Keratinocyte (primary cell): ENCODE results near the gene CA11. TPM values are rescaled to one million over a fixed set of nuclear protein-coding genes. Genes with fewer than 3 reads are reported as not detected.

Experiments used
- DNase-seq: peaks from one replicate; pipeline ENCODE4 v3.0.0-alpha.2; 2011; ENCODE audit warnings: low read depth, missing footprints, low spot score
- FAIRE-seq: peaks from 2 replicates; lab custom pipeline; 2011; peaks lifted over from hg19 to GRCh38; lab: Jason Lieb, UNC
- H2AFZ ChIP-seq: 2 replicates; pipeline ENCODE4 v1.6.0; 2012; ENCODE audit warnings: low read length, control low read depth, inconsistent platforms; ENCODE audit not compliant: control insufficient read depth
- H3K27ac ChIP-seq: 2 replicates; pipeline ENCODE4 v1.5.1; 2011; ENCODE audit warnings: low read length; ENCODE audit not compliant: control insufficient read depth, insufficient read depth
- H3K27me3 ChIP-seq: 3 replicates; pipeline ENCODE4 v1.6.0; 2011; ENCODE audit warnings: low read length; ENCODE audit not compliant: control insufficient read depth, insufficient read depth; ENCODE audit errors: extremely low read depth
- H3K36me3 ChIP-seq, 2 experiments: 2 replicates in 1 of 2; 3 replicates in 1 of 2; pipeline ENCODE4 v1.5.1; 2011; ENCODE audit warnings: low read length in 2 of 2, mild to moderate bottlenecking in 1 of 2; ENCODE audit not compliant: control insufficient read depth in 2 of 2, insufficient read depth in 2 of 2; ENCODE audit errors: extremely low read depth in 1 of 2
- H3K4me1 ChIP-seq: 3 replicates; pipeline ENCODE4 v1.5.1; 2011; ENCODE audit warnings: low read length; ENCODE audit not compliant: control insufficient read depth, insufficient read depth; ENCODE audit errors: extremely low read depth
- H3K4me2 ChIP-seq: 3 replicates; pipeline ENCODE4 v1.6.0; 2011; ENCODE audit warnings: low read depth, low read length; ENCODE audit not compliant: control insufficient read depth, insufficient read depth; ENCODE audit errors: extremely low read depth
- H3K4me3 ChIP-seq, 3 experiments: fragments of 200-600 bp in 1 of 3; sonication (generic) in 1 of 3; 2 replicates in 2 of 3; 3 replicates in 1 of 3; pipeline ENCODE4 v1.5.1; 2011 to 2016; ENCODE audit warnings: low read length in 3 of 3, mild to moderate bottlenecking in 3 of 3, control low read depth in 2 of 3, inconsistent platforms in 1 of 3, low read depth in 1 of 3, mixed read lengths in 1 of 3, mixed run types in 1 of 3, moderate library complexity in 1 of 3; ENCODE audit not compliant: control insufficient read depth in 2 of 3, insufficient read depth in 2 of 3; ENCODE audit errors: extremely low read depth in 1 of 3
- H3K79me2 ChIP-seq: 2 replicates; pipeline ENCODE4 v1.6.0; 2012; ENCODE audit warnings: low read length; ENCODE audit not compliant: control insufficient read depth, insufficient read depth
- H3K9ac ChIP-seq: 3 replicates; pipeline ENCODE4 v1.6.0; 2011; ENCODE audit warnings: low read length; ENCODE audit not compliant: control insufficient read depth, insufficient read depth; ENCODE audit errors: extremely low read depth
- H3K9me1 ChIP-seq: 3 replicates; pipeline ENCODE4 v1.6.0; 2011; ENCODE audit warnings: low read length; ENCODE audit not compliant: control insufficient read depth, insufficient read depth; ENCODE audit errors: extremely low read depth
- H3K9me3 ChIP-seq: 2 replicates; pipeline ENCODE4 v1.5.1; 2012; ENCODE audit warnings: low read depth, low read length; ENCODE audit not compliant: control insufficient read depth
- H4K20me1 ChIP-seq: 3 replicates; pipeline ENCODE4 v1.6.0; 2011; ENCODE audit warnings: low read length; ENCODE audit not compliant: control insufficient read depth, insufficient read depth; ENCODE audit errors: extremely low read depth
- EZH2 ChIP-seq: IDR thresholded peaks from one replicate; pipeline ENCODE4 v1.6.1; 2012; ENCODE audit warnings: inconsistent platforms, mild to moderate bottlenecking, low read length, moderate library complexity
- dilution Hi-C: fragments of 300-500 bp; cut with MboI; formaldehyde crosslinking; loops from one replicate; pipeline ENCODE4 v1.7.0; 2020; ENCODE audit warnings: low sequenced_read_pairs; ENCODE audit not compliant: extremely low pct_ligation_motif_present
- polyA plus RNA-seq, 5 experiments: library from polyadenylated mRNA; depleted of rRNA in 3 of 5; stranded (reverse) in 3 of 5; stranded (forward) in 1 of 5; unstranded in 1 of 5; fragments of >200 nt; gene quantifications; 1 replicate in 1 of 5; 2 replicates in 3 of 5; 3 replicates in 1 of 5; pipeline versions ENCODE4 v1.2.1 to v1.2.3, GENCODE V29; 2011 to 2012; ENCODE audit warnings: missing spikeins in 2 of 5, low read depth in 1 of 5, low replicate concordance in 1 of 5
- TF ChIP-seq, protein P1 (sequence below), 3 experiments: IDR thresholded peaks in 1 of 3; conservative IDR thresholded peaks in 1 of 3; optimal IDR thresholded peaks in 1 of 3; 2 replicates in 2 of 3; 3 replicates in 1 of 3; pipeline versions ENCODE3 to v1.5.1; 2011; ENCODE audit warnings: low read length in 3 of 3, mild to moderate bottlenecking in 3 of 3, moderate library complexity in 2 of 3, control low read depth in 1 of 3, inconsistent platforms in 1 of 3; ENCODE audit not compliant: insufficient read depth in 2 of 3; ENCODE audit errors: extremely low read depth in 1 of 3

The CA11 gene
- polyA plus RNA-seq, 1 donor (not counting 4 experiments of a cell fraction or from before 2014, with no cell fraction given), result 1.6 TPM

DNA sequence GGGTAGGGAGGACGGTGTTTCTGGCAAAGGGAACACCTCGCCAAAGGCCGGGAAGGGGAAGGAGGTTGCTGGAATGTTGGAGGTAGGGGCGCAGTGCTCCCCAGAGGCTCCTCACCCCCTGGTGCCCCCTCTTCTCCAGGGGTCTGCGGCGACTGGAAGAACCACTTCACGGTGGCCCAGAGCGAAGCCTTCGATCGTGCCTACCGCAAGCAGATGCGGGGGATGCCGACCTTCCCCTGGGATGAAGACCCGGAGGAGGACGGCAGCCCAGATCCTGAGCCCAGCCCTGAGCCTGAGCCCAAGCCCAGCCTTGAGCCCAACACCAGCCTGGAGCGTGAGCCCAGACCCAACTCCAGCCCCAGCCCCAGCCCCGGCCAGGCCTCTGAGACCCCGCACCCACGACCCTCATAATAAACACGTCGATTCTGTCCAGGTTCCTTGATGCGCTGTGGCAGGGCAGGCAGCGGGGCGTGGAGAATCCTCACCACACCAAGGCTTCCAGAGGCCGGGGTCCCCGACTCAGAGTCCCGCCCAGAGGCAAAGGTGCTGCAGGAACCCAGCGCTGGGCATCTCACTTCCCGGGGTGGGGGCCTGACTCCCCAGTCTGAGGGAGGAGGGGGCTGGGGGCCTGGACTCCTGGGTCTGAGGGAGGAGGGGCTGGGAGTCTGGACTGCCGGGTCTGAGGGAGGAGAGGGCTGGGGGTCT, 46.8 kb downstream of the CA11 start:
- Histone ChIP-seq H2AFZ (no peak overlapping the region), H3K79me2 (no peaks in the 10 kb centered on the region), H4K20me1 (no peaks in the 10 kb centered on the region), H3K9me3 (no peaks in the 10 kb centered on the region), H3K36me3 (no peaks in the 10 kb centered on the region), H3K4me3 (no peak overlapping the region), H3K4me1 (no peaks in the 10 kb centered on the region), H3K9me1 (no peaks in the 10 kb centered on the region), H3K9ac (no peak overlapping the region), H3K4me2 (no peak overlapping the region), H3K27me3 (no peaks in the 10 kb centered on the region), H3K27ac (no peak overlapping the region)
- TF ChIP-seq EZH2, result no peak
- TF ChIP-seq, protein P1, sequence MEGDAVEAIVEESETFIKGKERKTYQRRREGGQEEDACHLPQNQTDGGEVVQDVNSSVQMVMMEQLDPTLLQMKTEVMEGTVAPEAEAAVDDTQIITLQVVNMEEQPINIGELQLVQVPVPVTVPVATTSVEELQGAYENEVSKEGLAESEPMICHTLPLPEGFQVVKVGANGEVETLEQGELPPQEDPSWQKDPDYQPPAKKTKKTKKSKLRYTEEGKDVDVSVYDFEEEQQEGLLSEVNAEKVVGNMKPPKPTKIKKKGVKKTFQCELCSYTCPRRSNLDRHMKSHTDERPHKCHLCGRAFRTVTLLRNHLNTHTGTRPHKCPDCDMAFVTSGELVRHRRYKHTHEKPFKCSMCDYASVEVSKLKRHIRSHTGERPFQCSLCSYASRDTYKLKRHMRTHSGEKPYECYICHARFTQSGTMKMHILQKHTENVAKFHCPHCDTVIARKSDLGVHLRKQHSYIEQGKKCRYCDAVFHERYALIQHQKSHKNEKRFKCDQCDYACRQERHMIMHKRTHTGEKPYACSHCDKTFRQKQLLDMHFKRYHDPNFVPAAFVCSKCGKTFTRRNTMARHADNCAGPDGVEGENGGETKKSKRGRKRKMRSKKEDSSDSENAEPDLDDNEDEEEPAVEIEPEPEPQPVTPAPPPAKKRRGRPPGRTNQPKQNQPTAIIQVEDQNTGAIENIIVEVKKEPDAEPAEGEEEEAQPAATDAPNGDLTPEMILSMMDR (optimal IDR thresholded peaks at IDR 0.05 in 1 of 3, IDR thresholded peaks at IDR 0.05 in 1 of 3, conservative IDR thresholded peaks at IDR 0.05 in 1 of 3; ENCODE audit: extremely low read depth in 1 of 3, insufficient read depth in 2 of 3, low read length in 3 of 3), result no peak
- no peak for DNase-seq
- FAIRE-seq, result no peak
- dilution Hi-C loops, result no loop called here

DNA sequence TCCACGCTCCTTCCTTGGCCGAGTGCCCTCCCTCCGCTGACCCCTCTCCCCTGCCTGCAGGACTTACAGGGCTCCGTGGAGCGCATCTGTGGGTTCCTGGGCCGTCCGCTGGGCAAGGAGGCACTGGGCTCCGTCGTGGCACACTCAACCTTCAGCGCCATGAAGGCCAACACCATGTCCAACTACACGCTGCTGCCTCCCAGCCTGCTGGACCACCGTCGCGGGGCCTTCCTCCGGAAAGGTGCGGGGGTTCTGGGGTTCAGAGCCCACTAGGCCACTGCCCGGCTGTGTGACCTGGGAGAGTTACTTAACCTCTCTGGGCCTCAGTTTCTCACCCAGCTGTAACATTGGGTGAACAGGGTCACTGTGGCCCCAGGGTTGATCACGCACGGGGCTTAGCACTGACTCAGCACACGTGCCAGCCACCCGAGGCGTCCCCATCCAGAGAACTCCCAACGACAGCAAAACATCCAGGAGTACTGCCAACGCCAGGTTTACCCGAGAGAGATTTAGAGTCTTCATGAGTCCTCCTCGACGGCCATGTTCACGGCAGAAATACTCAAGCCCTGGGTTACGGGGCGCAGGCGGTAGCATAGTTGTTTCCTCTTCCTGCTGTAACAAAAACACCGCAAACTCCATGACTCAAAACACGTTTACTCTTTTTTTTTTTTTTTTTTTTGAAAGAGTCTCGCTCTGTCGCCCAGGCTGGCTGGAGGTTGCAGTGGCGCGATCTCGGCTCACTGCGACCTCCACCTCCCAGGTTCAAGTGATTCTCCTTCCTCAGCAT, 49.1 kb downstream of the CA11 start:
- H3K27ac ChIP-seq, result no peak overlapping the region
- H3K4me1 ChIP-seq, result no peaks in the 10 kb centered on the region
- FAIRE-seq (no peak), DNase-seq (no peak)
- no peak overlapping the region for H2AFZ ChIP-seq
- H3K4me3 ChIP-seq, result no peak overlapping the region
- H3K27me3 ChIP-seq, result no peaks in the 10 kb centered on the region
- H3K79me2 ChIP-seq, result no peaks in the 10 kb centered on the region
- no peak for TF ChIP-seq EZH2
- TF ChIP-seq, protein P1 (optimal IDR thresholded peaks at IDR 0.05 in 1 of 3, IDR thresholded peaks at IDR 0.05 in 1 of 3, conservative IDR thresholded peaks at IDR 0.05 in 1 of 3; ENCODE audit: extremely low read depth in 1 of 3, insufficient read depth in 2 of 3, low read length in 3 of 3), result no peak
- no peak overlapping the region for H3K4me2 ChIP-seq
- H3K9ac ChIP-seq, result no peak overlapping the region
- H3K36me3 ChIP-seq, result no peaks in the 10 kb centered on the region
- H3K9me1 ChIP-seq, result no peaks in the 10 kb centered on the region
- H3K9me3 ChIP-seq, result no peaks in the 10 kb centered on the region
- no peaks in the 10 kb centered on the region for H4K20me1 ChIP-seq
- dilution Hi-C loops, result no loop called here
